A673 (cell line): ENCODE results near the gene CHID1. TPM values are rescaled to one million over a fixed set of nuclear protein-coding genes. Genes with fewer than 3 reads are reported as not detected.

Experiments
- BruUV-seq: library from RNA; stranded (reverse); fragments of 400-500 nt; replicated peaks from 2 replicates; lab custom pipeline; 2021; lab: Mats Ljungman, UMichigan
- CTCF ChIA-PET: fragments of 300-600 bp; sonication (Branson Sonifier 250); formaldehyde crosslinking; loops from one replicate; lab custom pipeline; 2022; ENCODE audit warnings: antibody characterized with exemption; lab: Charles Lee
- POLR2A ChIA-PET: fragments of 300-600 bp; sonication (Branson Sonifier 250); formaldehyde crosslinking; loops from one replicate; lab custom pipeline; 2022; ENCODE audit warnings: antibody characterized with exemption; ENCODE audit not compliant: low non-redundant PET; lab: Charles Lee
- DNase-seq: peaks from one replicate; pipeline ENCODE4 v3.0.0-alpha.2; 2015; ENCODE audit warnings: low spot score
- H3K27ac ChIP-seq: fragments of 200-600 bp; sonication (generic); 2 replicates; pipeline ENCODE4 v1.5.1; 2016; ENCODE audit warnings: mixed run types, low read depth, mild to moderate bottlenecking, mixed read lengths, antibody characterized with exemption, low read length; ENCODE audit not compliant: poor library complexity, severe bottlenecking
- H3K27me3 ChIP-seq: fragments of 200-600 bp; sonication (generic); replicated peaks from 2 replicates; pipeline ENCODE4 v1.6.1; 2017; ENCODE audit warnings: mixed run types, low read depth, mild to moderate bottlenecking, mixed read lengths, antibody characterized with exemption, low read length; ENCODE audit not compliant: insufficient read depth, poor library complexity
- H3K36me3 ChIP-seq: fragments of 200-600 bp; sonication (generic); 2 replicates; pipeline ENCODE4 v1.6.1; 2016; ENCODE audit warnings: mixed run types, mild to moderate bottlenecking, mixed read lengths, antibody characterized with exemption, low read length; ENCODE audit not compliant: insufficient read depth, poor library complexity, severe bottlenecking
- H3K4me1 ChIP-seq: fragments of 200-600 bp; sonication (generic); 2 replicates; pipeline ENCODE4 v1.6.1; 2017; ENCODE audit warnings: mixed run types, mild to moderate bottlenecking, mixed read lengths, antibody characterized with exemption, low read length; ENCODE audit not compliant: insufficient read depth, poor library complexity, severe bottlenecking
- H3K4me3 ChIP-seq: fragments of 200-600 bp; sonication (generic); 2 replicates; pipeline ENCODE4 v1.5.1; 2016; ENCODE audit warnings: low read depth, mixed run types, mild to moderate bottlenecking, mixed read lengths, low read length; ENCODE audit not compliant: poor library complexity, severe bottlenecking
- H3K9me3 ChIP-seq: fragments of 200-600 bp; sonication (generic); 2 replicates; pipeline ENCODE4 v1.6.1; 2016; ENCODE audit warnings: mixed run types, low read depth, mild to moderate bottlenecking, mixed read lengths, antibody characterized with exemption, low read length; ENCODE audit not compliant: poor library complexity, severe bottlenecking
- EZH2 ChIP-seq: fragments of 200-600 bp; sonication (generic); IDR thresholded peaks from 2 replicates; pipeline ENCODE4 v1.6.1; 2017; ENCODE audit warnings: borderline replicate concordance, low read depth, mild to moderate bottlenecking, mixed read lengths, antibody characterized with exemption, low read length; ENCODE audit not compliant: poor library complexity, severe bottlenecking
- intact Hi-C: fragments of 100-400 bp; cut with micrococcal nuclease; formaldehyde crosslinking; loops from one replicate; pipeline ENCODE4 v1.10.0; 2022; ENCODE audit not compliant: unreplicated experiment
- total RNA-seq: library from RNA; stranded (reverse); gene quantifications from 2 replicates; pipeline ENCODE4 v1.2.3, GENCODE V29; 2021
- TF ChIP-seq, protein P1 (sequence below): fragments of 300-800, 200-600 bp; sonication (generic); conservative IDR thresholded peaks from 2 replicates; pipeline ENCODE4 v1.5.1; 2017; ENCODE audit warnings: low read depth, mild to moderate bottlenecking, antibody characterized with exemption, low read length, moderate library complexity, mixed read lengths

Gene CHID1
- total RNA-seq, 1 experiment from 2014 or later = 105 TPM

DNA sequence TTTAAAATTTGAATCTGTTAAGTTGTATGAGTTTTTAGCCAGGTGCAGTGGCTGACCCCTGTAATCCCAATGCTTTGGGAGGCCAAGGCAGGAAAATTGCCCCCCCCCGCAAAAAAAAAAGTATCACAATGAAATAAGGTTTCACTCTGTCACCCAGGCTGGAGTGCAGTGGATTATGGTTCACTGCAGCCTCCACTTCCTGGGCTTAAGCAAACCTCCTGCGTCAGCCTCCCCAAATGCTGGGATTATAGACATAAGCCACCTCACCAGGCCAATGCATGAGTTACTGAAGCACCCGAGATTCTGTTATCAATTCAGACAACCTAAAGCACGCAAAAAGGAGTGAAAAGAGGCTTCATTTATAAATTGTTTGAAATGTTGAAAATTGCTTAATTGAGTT is 2.4 kb upstream of the CHID1 start:
- ChIA-PET CTCF (no interaction called here), POLR2A (no interaction called here)
- no peak for DNase-seq
- BruUV-seq = no TSS peak
- Histone ChIP-seq H3K9me3 (no peaks in the 10 kb centered on the region), H3K4me1 (peaks cover 9% of the 10 kb centered on the region), H3K4me3 (no peak overlapping the region), H3K27ac (no peak overlapping the region), H3K36me3 (no peaks in the 10 kb centered on the region), H3K27me3 (no peaks in the 10 kb centered on the region)
- intact Hi-C loops = no loop called here
- no peak for TF ChIP-seq EZH2
- TF ChIP-seq, protein P1, sequence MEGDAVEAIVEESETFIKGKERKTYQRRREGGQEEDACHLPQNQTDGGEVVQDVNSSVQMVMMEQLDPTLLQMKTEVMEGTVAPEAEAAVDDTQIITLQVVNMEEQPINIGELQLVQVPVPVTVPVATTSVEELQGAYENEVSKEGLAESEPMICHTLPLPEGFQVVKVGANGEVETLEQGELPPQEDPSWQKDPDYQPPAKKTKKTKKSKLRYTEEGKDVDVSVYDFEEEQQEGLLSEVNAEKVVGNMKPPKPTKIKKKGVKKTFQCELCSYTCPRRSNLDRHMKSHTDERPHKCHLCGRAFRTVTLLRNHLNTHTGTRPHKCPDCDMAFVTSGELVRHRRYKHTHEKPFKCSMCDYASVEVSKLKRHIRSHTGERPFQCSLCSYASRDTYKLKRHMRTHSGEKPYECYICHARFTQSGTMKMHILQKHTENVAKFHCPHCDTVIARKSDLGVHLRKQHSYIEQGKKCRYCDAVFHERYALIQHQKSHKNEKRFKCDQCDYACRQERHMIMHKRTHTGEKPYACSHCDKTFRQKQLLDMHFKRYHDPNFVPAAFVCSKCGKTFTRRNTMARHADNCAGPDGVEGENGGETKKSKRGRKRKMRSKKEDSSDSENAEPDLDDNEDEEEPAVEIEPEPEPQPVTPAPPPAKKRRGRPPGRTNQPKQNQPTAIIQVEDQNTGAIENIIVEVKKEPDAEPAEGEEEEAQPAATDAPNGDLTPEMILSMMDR = no peak

DNA sequence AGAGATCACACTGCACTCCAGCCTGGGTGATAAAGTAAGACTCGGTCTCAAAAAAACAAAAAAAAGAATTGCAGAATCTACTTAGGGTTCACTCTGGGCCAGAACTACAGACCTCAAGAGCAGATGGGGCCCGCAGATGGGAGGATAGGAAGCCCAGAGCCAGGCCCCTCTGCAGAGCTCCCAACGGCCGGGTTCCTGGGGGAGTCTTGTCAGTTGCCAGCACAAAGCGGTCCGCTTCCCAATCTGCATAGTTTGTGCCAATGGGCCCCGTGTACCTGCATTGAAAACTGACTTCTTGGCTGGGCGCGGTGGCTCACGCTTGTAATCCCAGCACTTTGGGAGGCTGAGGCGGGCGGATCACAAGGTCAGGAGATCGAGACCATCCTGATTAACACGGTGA is 1.7 kb upstream of the CHID1 start:
- ChIA-PET CTCF (no interaction called here), POLR2A (no interaction called here)
- H3K27me3 ChIP-seq = no peaks in the 10 kb centered on the region
- intact Hi-C loops = no loop called here
- no TSS peak for BruUV-seq
- H3K27ac ChIP-seq = no peak overlapping the region
- no peaks in the 10 kb centered on the region for H3K9me3 ChIP-seq
- no peaks in the 10 kb centered on the region for H3K36me3 ChIP-seq
- no peak for DNase-seq
- no peak overlapping the region for H3K4me3 ChIP-seq
- TF ChIP-seq EZH2 = no peak
- TF ChIP-seq, protein P1 = no peak
- peaks cover 9% of the 10 kb centered on the region for H3K4me1 ChIP-seq

DNA sequence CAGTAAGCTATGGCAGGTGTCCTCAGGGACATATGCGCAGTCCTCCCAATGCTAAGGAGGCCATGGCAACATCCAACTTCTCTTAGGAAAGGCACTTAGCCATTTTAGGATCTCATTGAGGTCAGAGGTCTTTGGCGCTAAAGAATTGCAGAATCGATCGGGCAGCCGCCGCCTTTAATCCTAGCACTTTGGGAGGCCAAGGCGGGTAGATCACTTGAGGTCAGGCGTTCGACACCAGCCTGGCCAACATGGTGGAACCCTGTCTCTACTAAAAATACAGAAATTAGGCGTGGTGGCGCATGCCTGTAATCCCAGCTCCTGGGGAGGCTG is 1.2 kb upstream of the CHID1 start:
- Histone ChIP-seq H3K36me3 (no peaks in the 10 kb centered on the region), H3K4me1 (peaks cover 9% of the 10 kb centered on the region), H3K9me3 (no peaks in the 10 kb centered on the region), H3K27me3 (no peaks in the 10 kb centered on the region), H3K4me3 (peak overlapping the region; percentile 91), H3K27ac (peak overlapping the region; percentile 77)
- no peak for DNase-seq
- ChIA-PET POLR2A (no interaction called here), CTCF (no interaction called here)
- intact Hi-C loops = no loop called here
- BruUV-seq = no TSS peak
- TF ChIP-seq EZH2 = no peak
- TF ChIP-seq, protein P1 = no peak
